GM18499 (cell line): ENCODE results near the gene TMA7B.
A peak's percentile ranks its signal among the peaks of the same experiment; 100 is the strongest.
"Not testable (repeated sequence)": the region's sequence is repeated elsewhere in the genome, so short reads cannot be mapped to it uniquely, and the experiment has no call there.

Source experiments
- ATAC-seq: cut with Tn5 transposase; IDR thresholded peaks from one replicate; pipeline ENCODE4 v1.9.1; 2021; ENCODE audit warnings: moderate number of reproducible peaks; ENCODE audit not compliant: insufficient read depth, unreplicated experiment

The TMA7B gene

DNA sequence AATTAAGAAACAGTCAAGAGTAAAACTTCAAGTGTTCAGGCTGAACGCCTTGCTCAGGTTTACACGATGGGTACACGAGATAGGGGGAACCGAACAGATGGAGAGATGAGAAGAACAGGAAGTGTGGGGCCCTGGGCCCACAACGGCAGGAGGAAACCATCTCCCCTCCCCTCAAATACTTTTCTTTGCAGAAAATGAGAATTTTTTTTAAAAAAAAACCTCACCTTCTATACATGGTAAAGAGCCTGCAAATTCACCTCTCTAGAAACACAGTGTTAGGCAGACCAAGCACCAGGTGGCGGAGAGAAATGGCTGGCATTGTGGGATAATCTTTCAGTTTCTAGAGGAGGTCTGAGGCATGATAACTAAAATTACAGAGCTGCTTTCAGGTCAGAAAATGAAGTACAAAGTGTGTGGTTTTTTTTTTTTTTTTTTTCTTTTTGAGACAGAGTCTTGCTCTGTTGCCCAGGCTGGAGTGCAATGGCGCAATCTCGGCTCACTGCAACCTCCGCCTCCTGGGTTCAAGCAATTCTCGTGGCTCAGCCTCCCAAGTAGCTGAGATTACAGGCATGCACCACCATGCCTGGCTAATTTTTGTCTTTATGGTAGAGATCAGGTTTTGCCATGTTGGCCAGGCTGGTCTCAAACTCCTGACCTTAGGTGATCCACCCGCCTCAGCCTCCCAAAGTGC is 8.4 kb upstream of the TMA7B start:
- ATAC-seq = not testable (repeated sequence)

DNA sequence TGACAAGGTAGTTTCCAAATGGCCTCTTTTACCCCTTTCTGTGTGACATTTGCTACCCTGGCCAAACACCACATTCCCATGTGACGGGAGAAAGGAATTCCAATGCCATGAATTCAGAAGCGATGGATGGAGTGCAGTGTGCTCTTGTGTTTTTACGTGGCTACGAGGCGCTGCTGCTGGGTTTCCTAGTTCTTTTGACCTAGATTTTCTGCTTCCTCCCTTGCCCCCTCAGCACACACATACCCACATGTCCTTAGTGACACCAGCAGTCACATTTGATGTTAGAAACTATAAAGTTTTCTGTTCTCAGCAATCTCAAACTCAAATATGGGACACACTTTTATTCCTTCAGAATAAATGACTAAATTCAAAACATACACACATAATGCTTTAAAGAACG is 7.8 kb upstream of the TMA7B start:
- ATAC-seq = no peak

DNA sequence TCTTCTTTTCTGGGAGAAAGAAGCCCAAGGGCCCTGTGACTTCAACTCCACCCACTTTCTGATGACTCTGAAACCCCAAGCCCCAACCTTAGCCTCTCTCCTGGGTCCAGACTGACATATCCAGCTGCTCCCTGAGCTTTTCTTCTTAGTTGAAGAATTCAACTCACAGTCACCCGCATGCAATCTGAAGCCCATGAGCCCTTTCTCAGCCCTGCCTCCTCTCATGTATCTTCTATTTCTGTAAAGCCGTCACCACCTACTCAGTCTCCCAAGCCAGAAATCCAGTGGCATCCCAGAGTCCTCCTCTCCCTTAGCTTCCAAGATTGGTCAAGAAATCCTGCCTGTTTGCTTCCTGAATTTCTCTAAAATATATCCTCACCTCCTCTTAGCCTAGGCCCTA is 7.1 kb upstream of the TMA7B start:
- no peak for ATAC-seq

DNA sequence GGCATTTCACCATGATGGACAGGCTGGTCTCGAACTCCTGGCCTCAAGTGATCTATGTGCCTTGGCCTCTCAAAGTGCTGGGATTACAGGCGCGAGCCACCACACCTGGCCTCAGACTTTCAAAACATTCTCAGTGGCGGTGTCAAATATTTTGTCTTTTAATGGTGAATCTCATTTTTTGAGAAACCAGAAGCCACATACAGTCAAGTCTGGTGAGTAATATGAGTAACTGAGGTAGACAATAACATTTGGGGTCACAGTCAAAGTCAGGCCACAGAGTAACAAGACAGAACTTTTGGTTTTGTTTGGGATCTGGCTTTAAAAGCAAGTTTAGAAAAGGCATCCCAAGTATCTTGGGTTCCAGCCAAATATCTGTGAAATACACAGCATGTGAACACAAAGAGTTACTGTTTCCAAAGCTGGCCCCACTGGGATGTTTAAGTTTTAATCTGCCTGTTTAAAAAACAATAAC is 5.6 kb upstream of the TMA7B start:
- no peak for ATAC-seq

DNA sequence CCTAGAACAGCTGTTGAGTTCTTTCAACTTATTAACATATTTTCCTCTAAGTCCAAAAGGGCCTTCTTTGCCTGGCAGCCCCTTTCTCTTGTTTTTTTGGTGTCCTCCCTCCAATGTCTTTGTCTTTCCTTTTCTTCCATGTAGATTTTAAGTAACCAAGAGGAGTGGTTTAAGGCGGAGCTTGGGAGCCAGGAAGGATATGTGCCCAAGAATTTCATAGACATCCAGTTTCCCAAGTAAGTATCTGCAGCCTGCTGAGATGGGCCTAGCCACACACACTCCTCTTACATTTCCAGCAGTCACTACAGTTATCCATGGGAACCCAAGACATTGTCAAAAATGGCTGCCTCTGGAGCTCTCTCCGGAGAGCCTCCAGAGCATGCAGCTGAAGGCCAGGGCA is 4.5 kb upstream of the TMA7B start:
- no peak for ATAC-seq

DNA sequence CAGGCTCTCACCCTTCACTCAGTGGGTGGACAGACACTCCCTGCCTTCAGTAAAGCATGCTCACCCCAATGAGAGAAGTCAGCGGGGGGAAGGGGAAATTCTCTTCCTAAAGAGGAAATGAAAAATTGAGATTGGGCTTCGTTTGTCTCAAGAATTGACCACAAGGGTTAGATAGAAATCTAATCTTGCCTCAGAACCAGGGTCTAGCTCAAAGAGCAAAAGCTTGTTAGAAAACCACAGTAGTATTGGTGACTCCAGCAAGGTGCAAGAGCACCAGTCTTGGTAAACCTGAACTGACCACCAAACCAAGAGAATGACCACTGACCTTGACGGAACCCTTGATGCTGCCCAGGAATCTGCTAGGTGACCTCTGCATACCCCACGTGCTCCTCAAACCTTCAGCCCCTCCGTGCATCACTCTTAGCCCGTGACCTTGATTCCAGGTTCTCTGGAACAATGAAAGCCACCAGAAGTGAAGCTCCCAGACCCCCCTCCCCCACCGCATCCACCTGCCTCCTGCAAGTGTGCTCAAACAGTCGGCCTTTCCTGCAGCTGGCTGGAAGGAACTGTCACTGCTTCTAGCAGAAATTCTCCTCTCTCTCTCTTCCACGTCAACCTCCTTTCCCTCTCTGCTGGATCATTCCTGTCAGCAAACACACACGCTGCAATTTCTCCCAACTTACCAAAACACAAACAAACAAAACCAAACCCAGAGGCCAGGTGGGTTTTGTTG is 3.1 kb upstream of the TMA7B start:
- no peak for ATAC-seq

DNA sequence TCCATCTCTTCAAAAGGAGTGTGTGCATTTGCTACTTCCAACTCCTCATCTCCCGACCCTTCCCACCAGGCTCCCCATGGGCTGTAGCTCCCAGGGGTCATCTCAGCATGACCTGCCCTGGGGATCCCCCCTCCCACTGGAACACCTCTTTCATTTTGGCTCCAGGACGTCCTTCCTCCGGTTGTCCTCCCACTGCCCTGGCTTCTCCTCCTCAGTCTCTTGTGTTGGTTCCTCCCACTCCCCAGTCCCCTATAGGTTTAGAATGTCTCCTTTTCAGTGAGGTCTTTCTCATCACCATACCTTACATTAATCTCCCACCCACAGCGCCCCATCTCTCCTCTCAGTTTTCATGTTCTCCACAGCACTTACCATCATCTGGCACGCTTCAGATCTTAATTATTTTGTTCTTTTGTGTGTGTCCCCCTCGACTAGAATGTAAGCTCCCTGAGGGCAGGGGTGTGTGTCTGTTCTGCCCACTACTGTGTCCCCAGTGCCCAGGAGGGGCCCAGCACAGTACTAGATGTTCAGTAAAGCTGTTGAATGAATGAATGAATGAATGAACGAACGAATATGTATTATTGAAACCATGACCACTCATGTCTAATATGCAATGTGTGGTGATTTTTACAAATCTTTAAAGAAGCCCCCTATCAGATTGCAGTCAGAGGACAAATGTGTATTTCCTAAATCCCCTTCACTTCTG is 2.0 kb upstream of the TMA7B start:
- ATAC-seq = no peak

DNA sequence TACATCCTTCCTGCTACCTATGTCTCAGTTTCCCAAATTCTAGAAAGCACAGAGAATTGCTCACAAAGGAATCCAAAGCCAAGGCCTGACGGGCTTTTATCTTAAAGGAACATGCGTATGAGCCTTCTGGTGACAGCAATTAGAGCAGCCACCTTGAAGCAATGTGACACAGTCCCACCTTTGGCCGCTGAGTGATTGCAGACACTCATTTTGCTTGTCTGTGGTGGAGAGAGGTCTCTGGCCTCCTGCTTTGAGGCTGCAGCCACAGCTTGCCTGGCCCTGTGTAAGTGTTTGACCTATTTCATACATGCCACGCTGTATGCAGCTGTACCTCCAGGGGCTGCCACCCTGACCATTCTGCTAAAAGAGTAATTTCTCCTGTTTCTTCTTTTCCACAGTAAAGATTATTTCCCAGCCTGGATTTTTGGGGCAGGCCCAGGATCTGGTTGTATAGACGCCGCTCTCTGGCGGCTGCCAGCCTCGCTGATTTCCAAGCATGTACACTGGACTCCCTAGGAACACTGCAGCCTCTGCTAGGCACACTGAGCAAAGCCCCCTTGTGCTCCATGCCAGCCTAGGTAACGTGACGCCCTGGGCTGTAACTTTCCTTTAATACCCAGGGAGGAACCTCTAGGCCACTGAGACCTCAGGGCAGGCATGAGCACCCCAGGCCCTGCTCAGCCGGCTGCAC is 1.1 kb upstream of the TMA7B start:
- ATAC-seq = no peak

DNA sequence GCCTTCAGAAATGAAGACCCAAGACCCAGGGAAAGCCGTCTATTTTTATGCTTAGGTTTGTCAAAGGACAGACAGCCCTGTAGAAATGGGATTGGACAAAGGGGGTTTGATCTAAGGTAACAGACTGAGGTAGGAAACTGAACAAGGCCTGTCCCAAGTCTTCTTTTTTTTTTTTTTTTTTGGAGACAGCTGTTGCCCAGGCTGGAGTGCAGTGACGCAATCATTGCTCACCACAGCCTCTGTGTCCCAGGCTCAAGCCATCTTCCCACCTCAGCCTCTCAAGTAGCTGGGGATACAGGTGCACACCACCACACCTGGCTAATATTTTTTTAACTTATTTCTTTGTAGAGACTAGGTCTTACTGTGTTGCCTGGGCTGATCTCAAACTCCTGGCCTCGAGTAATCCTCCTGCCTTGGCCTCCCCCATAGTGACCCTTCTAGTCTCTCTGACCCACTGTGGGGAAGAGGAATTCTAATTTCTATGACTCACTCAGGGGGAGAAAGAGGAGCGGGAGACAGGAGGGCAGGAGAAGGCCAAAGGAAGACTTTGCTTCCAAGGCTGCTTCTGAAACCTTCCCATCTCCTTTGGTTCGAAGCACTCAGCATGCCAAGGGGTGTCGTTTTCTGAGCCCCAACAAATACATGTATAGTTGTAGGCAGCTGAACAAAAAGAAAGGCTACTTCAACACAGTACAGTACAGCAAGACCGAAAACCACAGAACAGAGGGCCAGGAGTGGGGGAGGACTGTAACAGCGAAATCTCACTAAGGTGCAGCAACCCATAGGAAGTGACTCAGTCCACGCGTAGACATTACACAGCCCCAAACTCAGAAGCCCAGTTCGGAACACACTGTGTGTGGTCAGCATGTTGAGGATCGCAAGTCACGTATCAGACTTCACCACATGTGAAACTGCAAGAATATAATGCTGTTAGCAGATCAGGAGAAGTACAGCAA is 872 bp downstream of the TMA7B start:
- peak; percentile 77 for ATAC-seq

DNA sequence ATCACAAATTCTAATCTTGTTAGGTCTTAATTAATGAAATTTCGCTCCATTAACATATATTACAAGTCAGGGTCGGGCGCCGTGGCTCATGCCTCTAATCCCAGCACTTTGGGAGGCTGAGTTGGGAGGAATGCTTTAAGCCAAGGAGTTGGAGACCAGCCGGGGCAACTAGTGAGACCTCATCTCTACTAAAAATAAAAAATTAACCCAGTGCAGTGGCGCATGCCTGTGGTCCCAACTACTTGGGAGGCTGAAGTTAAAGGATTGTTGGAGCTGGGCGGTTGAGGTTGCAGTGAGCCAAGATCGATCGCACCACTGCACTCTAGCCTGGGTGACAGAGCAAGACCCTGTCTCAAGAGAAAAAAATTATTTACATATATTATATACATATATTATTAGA is 1.9 kb downstream of the TMA7B start:
- no peak for ATAC-seq

DNA sequence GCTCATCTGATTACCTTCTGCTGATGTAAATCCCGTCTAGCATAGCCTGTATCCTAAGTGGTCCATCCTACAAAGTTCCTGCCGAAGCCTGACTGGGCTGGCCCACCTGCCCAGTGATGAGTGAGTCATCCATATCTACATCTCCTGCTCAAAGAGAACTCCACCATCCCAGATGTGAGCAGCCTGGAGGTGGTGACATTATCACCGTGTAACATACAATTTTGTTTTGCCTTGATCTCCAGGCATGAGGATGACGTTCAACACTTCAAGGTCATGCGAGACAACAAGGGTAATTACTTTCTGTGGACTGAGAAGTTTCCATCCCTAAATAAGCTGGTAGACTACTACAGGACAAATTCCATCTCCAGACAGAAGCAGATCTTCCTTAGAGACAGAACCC is 5.6 kb downstream of the TMA7B start:
- ATAC-seq = no peak

DNA sequence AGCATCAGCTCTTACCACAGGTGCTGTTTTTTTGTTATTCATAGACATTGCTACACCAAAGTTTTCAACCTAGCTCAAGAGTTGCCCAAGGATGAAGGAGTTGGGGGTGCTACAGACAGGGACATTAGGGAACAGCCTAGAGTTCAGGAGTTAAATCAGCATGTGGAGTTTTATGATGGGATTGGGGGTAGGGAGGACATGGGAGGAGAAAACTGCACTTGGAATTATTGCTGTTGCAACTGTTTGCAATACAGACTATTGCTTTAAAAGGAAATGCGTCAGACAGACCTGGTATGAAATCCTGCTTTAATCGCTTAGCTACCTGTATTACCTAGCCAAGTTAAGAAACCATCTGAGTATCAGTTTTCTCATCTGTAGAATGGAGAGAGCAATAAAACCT is 6.3 kb downstream of the TMA7B start:
- ATAC-seq = no peak

DNA sequence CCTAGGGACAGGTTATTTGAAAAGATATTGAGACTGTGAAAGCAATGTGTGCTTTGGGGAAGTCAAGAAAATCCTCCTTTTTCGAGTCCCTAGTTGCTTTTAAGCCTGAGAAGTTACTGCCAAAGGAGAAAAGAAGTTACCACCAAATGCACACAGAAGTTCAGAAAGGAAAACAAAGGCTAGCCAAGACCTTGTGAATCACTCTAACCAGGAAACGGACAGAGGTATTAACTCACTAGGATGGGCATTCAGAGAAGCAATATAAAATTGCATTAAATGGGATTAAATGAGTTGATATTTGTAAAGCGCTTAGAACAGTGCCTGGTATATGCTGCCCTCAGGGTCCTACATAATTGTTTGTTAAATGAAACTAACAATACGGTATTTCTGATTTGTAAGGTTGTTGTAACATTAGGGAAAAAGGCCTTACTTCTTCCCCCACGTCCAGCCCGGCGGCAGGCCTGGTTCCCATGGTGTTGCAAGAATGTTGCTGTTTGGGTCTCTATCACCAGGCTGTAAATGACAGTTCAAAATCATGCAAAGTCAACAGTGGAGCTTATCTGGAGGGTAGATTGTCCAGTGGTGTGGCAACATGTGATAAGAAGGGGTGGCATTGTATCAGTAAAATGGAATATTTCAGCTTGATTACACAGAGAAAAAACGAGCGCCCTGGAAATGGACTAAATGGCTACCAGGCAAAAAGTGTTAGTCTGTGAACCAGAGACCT is 7.1 kb downstream of the TMA7B start:
- no peak for ATAC-seq

DNA sequence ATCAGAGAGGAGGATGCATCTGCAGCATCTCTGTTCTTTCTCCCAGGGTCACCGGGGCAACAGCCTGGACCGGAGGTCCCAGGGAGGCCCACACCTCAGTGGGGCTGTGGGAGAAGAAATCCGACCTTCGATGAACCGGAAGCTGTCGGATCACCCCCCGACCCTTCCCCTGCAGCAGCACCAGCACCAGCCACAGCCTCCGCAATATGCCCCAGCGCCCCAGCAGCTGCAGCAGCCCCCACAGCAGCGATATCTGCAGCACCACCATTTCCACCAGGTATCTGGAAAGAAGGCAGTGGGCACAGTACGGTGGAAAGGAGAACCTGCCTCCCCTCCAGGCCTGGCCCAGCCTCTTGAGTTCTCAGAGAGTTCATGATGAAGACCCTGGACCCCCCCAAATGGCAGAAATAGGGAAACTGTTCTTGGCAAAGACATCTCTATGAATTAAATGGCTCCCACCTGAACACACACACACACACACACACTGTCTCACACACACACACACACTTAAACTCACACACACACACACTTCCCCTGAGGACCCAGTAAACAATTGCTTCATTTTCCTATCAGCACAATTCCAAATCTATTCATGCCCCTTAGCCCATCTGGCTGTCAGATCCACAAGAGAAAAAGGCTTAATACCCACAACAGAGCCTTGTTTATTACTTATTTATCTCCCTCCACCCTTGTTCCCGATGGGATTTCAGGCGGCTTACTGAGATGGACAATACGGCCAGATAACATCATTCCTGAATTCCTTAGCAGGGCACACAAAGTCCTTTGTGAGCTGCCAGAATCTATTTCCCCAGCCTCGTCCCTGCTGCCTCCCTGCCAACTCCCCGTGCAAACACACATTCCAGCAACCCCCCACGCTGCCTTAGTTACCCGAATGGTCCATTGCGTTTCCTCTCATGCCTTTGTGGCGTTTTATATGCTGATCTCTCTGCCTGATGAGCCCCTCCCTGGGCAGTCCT is 8.1 kb downstream of the TMA7B start:
- no peak for ATAC-seq

DNA sequence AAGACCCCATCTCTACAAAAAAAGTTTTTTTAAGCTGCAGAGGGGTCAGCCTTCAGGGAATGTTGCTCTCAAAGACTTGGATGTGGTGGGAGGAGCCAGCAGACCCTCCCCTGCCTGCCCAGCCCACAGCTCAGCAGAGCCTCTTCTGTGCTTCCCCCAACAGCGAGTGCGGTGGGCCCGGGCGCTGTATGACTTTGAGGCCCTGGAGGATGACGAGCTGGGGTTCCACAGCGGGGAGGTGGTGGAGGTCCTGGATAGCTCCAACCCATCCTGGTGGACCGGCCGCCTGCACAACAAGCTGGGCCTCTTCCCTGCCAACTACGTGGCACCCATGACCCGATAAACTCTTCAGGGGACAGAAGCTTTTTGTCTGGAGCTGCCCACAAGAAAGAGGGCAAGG is 10.5 kb downstream of the TMA7B start:
- ATAC-seq = no peak

DNA sequence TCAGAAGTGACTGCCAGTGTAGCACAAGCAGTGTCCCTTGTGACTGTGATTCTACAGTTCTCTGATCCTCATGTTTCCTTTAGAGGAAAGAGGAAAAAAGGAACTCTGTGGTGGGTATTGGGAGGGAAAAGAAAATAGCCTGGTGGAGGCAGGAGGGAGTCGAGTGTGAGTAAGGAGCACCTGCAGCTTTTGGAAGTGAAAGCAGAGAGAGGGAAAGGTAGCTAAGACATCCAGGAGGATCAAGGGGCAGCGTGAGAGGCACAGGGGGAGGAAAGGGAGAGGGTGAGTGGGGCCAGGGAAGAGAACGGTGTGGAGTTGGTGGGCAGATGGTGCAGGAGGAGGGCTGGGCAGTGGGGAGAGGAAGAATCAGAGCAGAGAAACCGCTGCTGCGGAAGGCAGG is 12.4 kb downstream of the TMA7B start:
- no peak for ATAC-seq

DNA sequence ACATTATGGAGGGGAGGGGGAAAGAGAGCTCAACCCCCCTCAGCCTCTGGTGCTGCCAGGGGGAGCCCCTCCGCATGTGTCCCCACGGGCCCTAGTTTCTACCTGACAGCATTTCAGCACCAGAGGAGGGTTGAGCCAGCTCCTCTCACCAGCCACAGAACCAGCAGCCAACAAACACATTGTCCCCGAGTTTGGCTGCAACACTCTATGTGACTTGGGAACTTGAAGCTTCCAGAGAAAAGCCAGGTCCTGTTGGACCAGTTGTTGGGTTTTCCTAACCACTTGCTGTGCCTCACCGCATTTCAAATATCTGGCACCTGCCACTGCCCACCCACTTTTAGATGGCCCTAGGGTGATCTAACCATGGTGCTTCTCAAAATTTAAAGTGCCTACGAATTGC is 13.5 kb downstream of the TMA7B start:
- no peak for ATAC-seq

DNA sequence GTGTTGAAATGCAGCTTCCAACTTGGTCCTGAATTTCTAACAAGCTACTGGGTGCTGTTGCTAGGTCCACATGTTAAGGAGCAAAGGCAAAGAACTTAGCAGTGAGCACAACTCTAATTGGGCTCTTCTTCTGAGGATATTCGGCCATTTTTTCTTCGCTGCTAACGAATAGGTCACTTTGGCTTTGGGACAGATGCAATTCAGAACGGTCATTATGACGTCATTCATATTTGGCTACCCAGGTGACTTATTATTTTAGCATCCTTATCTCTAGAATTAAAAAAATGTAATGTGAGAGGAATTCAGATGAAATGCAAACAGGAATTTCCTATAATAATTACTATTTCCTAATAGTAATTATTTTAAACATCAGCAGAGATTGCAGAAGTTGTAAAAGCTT is 13.9 kb downstream of the TMA7B start:
- no peak for ATAC-seq
